Measurements from ENCODE around the gene SCG2.

DNA sequence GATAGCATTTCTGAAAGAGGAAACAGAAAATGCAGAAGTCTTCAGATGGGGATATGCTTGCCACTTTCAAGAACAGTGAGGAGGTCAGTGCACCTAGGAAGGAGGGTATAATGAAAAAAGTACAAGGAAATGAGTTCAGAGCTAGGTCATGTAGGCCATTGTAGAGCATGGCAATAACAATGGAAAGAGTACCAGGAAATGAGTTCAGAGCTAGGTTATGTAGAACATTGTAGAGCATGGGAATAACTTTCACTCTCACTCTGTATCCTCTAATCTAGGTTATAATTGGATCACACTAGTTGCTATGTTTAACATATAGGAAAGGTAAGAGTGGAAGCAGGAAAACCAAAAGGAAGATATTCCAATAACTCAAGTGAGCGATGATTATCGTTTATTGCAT lies 12.3 kb downstream of the SCG2 start:
- TF ChIP-seq EZH2phosphoT487 (IDR thresholded peaks at IDR 0.05; ENCODE audit: insufficient read depth, low read depth) (no peak), EZH2 (IDR thresholded peaks at IDR 0.05; ENCODE audit: insufficient read depth, poor library complexity, severe bottlenecking) (no peak)

Data from GM23248 (cell line).